Activated CD8-positive, alpha-beta T cell treated with anti-CD3 and anti-CD28 coated beads, Interleukin-2, amount 10 ng/mL, durations not matched to agents 7 days and 5 days (primary cell): ENCODE results near the gene NANOG. TPM values are rescaled to one million over a fixed set of nuclear protein-coding genes. Genes with fewer than 3 reads are reported as not detected.
"Not testable (repeated sequence)": the region's sequence is repeated elsewhere in the genome, so short reads cannot be mapped to it uniquely, and the experiment has no call there.

Experiments
- ATAC-seq: fragments of 150-1000 bp; cut with Tn5 transposase; one replicate; pipeline ENCODE4 v1.10.0; 2021; ENCODE audit warnings: moderate library complexity
- CTCF ChIA-PET: fragments of 350-600 bp; sonication (Branson Sonifier 250); formaldehyde crosslinking; loops from one replicate; lab custom pipeline; 2021; ENCODE audit warnings: antibody characterized with exemption; lab: Charles Lee
- POLR2A ChIA-PET: fragments of 350-600 bp; sonication (Branson Sonifier 250); formaldehyde crosslinking; loops from one replicate; lab custom pipeline; 2021; ENCODE audit warnings: antibody characterized with exemption; lab: Charles Lee
- DNase-seq: peaks from one replicate; pipeline ENCODE4 v3.0.0-alpha.2; 2020
- H3K27ac Mint-ChIP-seq: one replicate; pipeline ENCODE4 v1.8.0; 2021; ENCODE audit warnings: mild to moderate bottlenecking, mixed read lengths
- H3K27me3 Mint-ChIP-seq: one replicate; pipeline ENCODE4 v1.8.0; 2021; ENCODE audit warnings: low read depth, mixed read lengths
- H3K36me3 Mint-ChIP-seq: one replicate; pipeline ENCODE4 v1.8.0; 2021; ENCODE audit warnings: low read depth, mixed read lengths
- H3K4me1 Mint-ChIP-seq: one replicate; pipeline ENCODE4 v1.8.0; 2021; ENCODE audit warnings: low read depth, mixed read lengths
- H3K4me3 Mint-ChIP-seq: one replicate; pipeline ENCODE4 v1.8.0; 2021; ENCODE audit warnings: mild to moderate bottlenecking, mixed read lengths
- H3K9me3 Mint-ChIP-seq: one replicate; pipeline ENCODE4 v1.8.0; 2022; ENCODE audit warnings: mixed read lengths; ENCODE audit not compliant: insufficient read depth
- total RNA-seq, 2 experiments: library from RNA; stranded (reverse); gene quantifications; one replicate each; pipeline ENCODE4 v1.2.3, GENCODE V29; 2021

The NANOG gene
- not detected for total RNA-seq

DNA sequence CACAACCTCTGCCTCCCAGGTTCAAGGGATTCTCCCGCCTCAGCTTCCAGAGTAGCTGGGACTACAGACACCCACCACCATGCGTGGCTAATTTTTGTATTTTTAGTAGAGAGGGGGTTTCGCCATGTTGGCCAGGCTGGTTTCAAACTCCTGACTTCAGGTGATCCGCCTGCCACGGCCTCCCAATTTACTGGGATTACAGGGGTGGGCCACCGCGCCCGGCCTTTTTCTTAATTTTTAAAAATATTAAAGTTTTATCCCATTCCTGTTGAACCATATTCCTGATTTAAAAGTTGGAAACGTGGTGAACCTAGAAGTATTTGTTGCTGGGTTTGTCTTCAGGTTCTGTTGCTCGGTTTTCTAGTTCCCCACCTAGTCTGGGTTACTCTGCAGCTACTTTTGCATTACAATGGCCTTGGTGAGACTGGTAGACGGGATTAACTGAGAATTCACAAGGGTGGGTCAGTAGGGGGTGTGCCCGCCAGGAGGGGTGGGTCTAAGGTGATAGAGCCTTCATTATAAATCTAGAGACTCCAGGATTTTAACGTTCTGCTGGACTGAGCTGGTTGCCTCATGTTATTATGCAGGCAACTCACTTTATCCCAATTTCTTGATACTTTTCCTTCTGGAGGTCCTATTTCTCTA, at the start of gene NANOG:
NANOG (plus strand) TSS at position 519 of the 645 bp plus-strand sequence. CDS start 213 bp downstream, outside the sequence.
- H3K4me1 Mint-ChIP-seq, DNase-seq, H3K36me3 Mint-ChIP-seq, H3K9me3 Mint-ChIP-seq, POLR2A ChIA-PET, H3K27ac Mint-ChIP-seq, H3K4me3 Mint-ChIP-seq, CTCF ChIA-PET, ATAC-seq: not testable (repeated sequence)
- peaks cover 12% of the 10 kb centered on the region for H3K27me3 Mint-ChIP-seq

DNA sequence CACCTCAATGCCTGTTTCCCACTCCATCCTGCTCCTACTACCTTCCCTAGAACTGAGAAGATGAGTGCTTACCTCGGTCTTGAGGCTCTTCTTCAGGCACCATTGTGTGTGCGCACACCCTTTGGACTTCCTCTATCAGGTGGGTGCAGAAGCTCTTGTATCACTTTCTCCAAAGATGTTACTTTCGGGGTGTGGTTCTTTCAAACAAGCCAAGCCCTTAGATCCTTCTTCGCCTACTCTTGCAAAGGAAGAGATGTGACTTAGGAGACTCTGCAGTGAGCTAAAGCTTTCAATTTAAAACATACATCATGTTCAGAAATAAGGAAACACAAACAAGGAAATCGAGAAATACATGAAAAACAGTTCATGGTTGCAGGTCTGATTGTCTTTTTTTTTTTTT, 42.0 kb upstream of the NANOG start, which contains the start of gene CLEC4C:
CLEC4C (minus strand) TSS at position 130 of the 400 bp plus-strand sequence; CDS start at position 103, 27 bp downstream.
- POLR2A ChIA-PET: no interaction called here
- CTCF ChIA-PET: no interaction called here

DNA sequence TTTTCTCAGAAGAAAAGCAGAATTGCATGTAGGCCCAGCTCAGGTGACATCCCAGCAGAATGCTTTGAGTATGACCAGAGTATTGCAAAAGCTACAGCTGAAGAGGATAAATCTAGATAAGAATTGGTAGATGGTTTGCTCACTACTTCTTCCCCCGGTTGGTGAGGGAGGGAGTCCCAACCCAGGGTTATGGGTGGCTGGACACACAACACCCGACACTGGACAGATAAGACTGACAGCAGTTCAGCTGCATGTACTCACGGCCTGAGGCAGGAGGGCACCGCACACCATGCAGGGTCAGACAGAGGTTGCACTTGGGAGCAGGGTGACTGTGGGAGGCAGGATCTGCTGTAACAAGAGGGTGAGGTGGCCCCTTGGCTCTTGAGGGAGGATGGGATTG, 40.4 kb upstream of the NANOG start:
- ChIA-PET CTCF (no interaction called here), POLR2A (no interaction called here)
- ATAC-seq (no peak), DNase-seq (no peak)
- Mint-ChIP-seq H3K27ac (no peak overlapping the region), H3K27me3 (peaks cover 2% of the 10 kb centered on the region), H3K4me3 (no peak overlapping the region), H3K9me3 (peaks cover 8% of the 10 kb centered on the region), H3K4me1 (peaks cover 3% of the 10 kb centered on the region), H3K36me3 (no peaks in the 10 kb centered on the region)

More for the DNA sequence above, 42.0 kb upstream of the NANOG start, which contains the start of gene CLEC4C:
- DNase-seq (no peak), ATAC-seq (no peak)
- Mint-ChIP-seq H3K4me1 (no peaks in the 10 kb centered on the region), H3K4me3 (no peak within 1 kb of the TSS), H3K36me3 (no peaks in the 10 kb centered on the region), H3K27ac (no peak within 1 kb of the TSS), H3K27me3 (peaks cover 2% of the 10 kb centered on the region), H3K9me3 (peaks cover 8% of the 10 kb centered on the region)

DNA sequence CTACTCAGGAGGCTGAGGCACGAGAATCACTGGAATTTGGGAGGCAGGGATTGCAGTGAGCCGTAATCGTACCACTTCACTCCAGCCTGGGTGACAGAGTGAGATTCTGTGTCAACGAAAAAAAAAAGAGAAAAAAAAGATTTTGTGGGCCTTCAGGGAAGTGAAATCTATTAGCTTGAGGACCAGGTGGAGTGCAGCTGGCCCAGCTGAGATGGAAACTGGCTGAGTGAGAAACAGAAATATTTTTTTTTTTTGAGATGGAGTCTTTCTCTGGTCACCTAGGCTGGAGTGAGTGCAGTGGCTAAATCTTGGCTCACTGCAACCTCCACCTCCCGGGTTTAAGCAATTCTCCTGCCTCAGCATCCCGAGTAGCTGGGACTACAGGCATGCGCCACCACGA, 39.8 kb upstream of the NANOG start:
- CTCF ChIA-PET: no interaction called here
- ATAC-seq: no peak
- H3K9me3 Mint-ChIP-seq: peaks cover 5% of the 10 kb centered on the region
- no peaks in the 10 kb centered on the region for H3K36me3 Mint-ChIP-seq
- no peak overlapping the region for H3K4me3 Mint-ChIP-seq
- DNase-seq: no peak
- H3K27me3 Mint-ChIP-seq: peaks cover 2% of the 10 kb centered on the region
- H3K4me1 Mint-ChIP-seq: peaks cover 3% of the 10 kb centered on the region
- POLR2A ChIA-PET: no interaction called here
- no peak overlapping the region for H3K27ac Mint-ChIP-seq

DNA sequence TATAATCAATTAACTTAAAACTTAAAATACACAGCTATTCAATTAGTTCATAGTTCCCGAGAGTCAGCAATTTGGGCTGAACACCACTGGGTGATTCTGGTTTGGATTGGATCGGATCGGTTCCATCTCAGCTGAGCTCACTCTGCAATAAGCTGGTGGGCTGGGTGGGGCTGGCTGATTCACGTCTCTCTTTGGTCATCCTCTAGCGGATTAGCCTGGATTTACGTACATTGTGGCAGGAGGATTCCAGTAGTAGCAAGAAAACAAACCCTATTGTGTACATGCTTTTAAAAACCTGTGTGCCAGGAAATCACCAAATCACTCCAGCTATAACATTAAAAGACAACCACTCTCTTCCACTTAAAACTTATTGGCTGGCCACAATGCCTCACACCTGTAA, 38.9 kb upstream of the NANOG start:
- H3K9me3 Mint-ChIP-seq: no peaks in the 10 kb centered on the region
- H3K27me3 Mint-ChIP-seq: peaks cover 2% of the 10 kb centered on the region
- POLR2A ChIA-PET: no interaction called here
- H3K27ac Mint-ChIP-seq: no peak overlapping the region
- ATAC-seq (no peak), DNase-seq (no peak)
- H3K36me3 Mint-ChIP-seq: no peaks in the 10 kb centered on the region
- CTCF ChIA-PET: no interaction called here
- H3K4me3 Mint-ChIP-seq: no peak overlapping the region
- H3K4me1 Mint-ChIP-seq: peaks cover 3% of the 10 kb centered on the region

DNA sequence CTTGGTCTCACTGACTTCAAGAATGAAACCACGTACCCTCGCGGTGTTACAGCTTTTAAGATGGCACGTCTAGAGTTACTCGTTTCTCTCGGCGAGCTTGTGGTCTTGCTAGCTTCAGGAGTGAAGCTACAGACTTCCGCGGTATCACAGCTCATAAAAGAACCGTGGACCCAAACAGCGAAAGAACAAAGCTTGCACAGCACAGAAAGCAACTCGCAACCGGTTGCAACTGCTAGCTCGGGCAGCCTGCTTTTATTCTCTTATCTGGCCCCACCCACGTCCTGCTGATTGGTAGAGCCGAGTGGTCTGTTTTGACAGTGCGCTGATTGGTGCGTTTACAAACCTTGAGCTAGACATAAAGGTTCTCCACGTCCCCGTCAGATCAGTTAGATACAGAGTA, 37.8 kb upstream of the NANOG start:
- DNase-seq: no peak
- H3K36me3 Mint-ChIP-seq: no peaks in the 10 kb centered on the region
- H3K27ac Mint-ChIP-seq: no peak overlapping the region
- H3K4me3 Mint-ChIP-seq: no peak overlapping the region
- ChIA-PET POLR2A (no interaction called here), CTCF (interaction anchor here (1.1 kb wide), 1 partner anchor 792 kb away, joined by 3 read pairs; no protein-coding TSS in a partner anchor)
- H3K9me3 Mint-ChIP-seq: no peaks in the 10 kb centered on the region
- no peak for ATAC-seq
- peaks cover 9% of the 10 kb centered on the region for H3K4me1 Mint-ChIP-seq
- H3K27me3 Mint-ChIP-seq: peaks cover 2% of the 10 kb centered on the region

DNA sequence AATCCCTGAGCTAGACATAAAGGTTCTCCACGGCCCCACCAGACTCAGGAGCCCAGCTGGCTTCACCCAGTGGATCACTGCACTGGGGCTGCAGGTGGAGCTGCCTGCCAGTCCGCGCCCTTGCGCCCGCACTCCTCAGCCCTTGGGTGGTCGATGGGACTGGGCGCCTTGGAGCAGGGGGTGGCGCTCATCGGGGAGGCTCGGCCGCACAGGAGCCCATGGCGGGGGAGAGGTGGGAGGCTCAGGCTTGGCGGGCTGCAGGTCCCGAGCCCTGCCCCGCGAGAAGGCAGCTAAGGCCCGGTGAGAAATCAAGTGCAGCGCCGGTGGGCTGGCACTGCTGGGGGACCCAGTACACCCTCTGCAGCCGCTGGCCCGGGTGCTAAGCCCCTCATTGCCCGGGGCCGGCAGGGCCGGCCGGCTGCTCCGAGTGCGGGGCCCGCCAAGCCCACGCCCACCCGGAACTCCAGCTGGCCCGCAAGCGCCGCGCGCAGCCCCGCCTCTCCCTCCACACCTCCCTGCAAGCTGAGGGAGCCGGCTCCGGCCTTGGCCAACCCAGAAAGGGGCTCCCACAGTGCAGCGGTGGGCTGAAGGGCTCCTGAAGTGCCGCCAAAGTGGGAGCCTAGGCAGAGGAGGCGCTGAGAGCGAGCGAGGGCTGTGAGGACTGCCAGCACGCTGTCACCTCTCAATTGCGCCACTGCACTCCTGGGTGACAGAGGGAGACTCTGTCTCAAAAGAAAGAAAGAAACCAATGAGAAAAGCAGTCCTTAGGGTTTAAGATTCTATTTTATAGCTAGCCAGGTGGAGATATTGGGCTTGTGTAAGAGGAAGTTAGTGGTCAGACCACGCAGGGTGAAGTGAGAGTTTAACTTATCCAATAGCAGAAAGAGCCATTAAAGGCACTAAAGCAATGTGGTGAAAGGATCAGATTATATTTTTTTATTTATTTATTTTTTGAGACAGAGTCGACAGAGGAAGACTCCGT, 37.0 kb upstream of the NANOG start:
- H3K27ac Mint-ChIP-seq, H3K36me3 Mint-ChIP-seq, H3K4me1 Mint-ChIP-seq, ATAC-seq, H3K9me3 Mint-ChIP-seq, H3K4me3 Mint-ChIP-seq, POLR2A ChIA-PET, H3K27me3 Mint-ChIP-seq: not testable (repeated sequence)
- peak; percentile 24 for DNase-seq
- CTCF ChIA-PET: interaction anchor here (1.1 kb wide), 1 partner anchor 791 kb away, joined by 3 read pairs; no protein-coding TSS in a partner anchor

DNA sequence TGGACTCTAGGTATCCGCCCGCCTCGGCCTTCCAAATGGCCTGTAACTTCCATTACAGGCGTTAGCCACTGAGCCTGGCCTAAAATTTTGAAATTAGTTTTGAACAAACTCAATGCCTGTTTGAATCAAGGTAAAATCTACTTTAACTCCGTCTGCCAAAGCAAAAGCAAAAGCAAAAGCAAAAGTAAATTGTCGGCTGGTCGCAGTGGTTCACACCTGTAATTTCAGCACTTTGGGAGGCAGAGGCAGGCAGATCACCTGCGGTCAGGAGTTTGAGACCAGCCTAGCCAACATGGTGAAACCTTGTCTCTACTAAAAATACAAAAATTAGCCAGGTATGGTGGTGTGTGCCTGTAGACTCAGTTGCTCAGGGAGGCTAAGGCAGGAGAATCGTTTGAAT, 33.5 kb upstream of the NANOG start:
- H3K27ac Mint-ChIP-seq, H3K9me3 Mint-ChIP-seq, POLR2A ChIA-PET, H3K36me3 Mint-ChIP-seq, H3K27me3 Mint-ChIP-seq, H3K4me1 Mint-ChIP-seq, ATAC-seq, CTCF ChIA-PET: not testable (repeated sequence)
- peak; percentile 45 for DNase-seq
- peak overlapping the region; percentile 31 for H3K4me3 Mint-ChIP-seq

DNA sequence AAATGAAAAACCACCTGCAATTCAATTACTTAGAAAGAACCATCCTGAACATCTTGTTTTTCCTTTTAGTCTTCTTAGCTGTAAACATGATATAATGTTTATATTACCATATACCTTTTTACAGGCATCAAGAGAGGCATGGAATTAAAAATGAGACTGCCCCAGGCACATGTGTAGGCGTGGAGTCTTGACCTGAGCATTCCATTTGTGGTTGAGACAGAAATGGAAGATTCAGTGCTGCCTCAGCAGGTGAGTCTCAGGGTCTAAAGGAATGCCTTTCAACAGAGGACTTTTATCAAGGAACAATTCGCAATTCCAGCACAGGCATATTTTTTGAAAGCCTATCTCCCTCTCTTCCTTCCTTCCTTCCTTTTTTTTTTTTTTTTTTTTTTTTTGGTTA, 32.2 kb upstream of the NANOG start:
- Mint-ChIP-seq H3K4me1 (peaks cover 9% of the 10 kb centered on the region), H3K27ac (no peak overlapping the region), H3K9me3 (no peaks in the 10 kb centered on the region), H3K4me3 (no peak overlapping the region), H3K36me3 (no peaks in the 10 kb centered on the region), H3K27me3 (peaks cover 3% of the 10 kb centered on the region)
- ChIA-PET POLR2A (no interaction called here), CTCF (no interaction called here)
- ATAC-seq (no peak), DNase-seq (no peak)

DNA sequence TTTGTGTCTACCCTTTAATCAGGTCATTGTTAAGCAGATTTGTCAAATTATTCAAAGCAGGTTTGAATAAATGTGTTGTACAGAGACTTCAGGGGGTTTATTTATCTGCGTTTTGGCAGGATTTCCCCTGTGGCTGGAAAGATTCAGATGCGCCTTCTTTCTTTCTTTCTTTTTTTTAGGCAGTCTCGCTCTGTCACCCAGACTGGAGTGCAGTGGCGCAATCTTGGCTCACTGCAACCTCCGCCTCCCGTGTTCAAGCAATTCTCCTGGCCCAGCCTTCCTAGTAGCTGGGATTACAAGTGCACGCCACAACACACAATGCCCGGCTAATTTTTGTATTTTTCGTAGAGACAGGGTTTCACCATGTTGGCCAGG, 30.4 kb upstream of the NANOG start:
- Mint-ChIP-seq H3K27ac (no peak overlapping the region), H3K4me3 (no peak overlapping the region), H3K9me3 (no peaks in the 10 kb centered on the region), H3K4me1 (peaks cover 5% of the 10 kb centered on the region), H3K27me3 (peaks cover 3% of the 10 kb centered on the region), H3K36me3 (no peaks in the 10 kb centered on the region)
- ChIA-PET POLR2A (no interaction called here), CTCF (no interaction called here)
- DNase-seq (no peak), ATAC-seq (no peak)

DNA sequence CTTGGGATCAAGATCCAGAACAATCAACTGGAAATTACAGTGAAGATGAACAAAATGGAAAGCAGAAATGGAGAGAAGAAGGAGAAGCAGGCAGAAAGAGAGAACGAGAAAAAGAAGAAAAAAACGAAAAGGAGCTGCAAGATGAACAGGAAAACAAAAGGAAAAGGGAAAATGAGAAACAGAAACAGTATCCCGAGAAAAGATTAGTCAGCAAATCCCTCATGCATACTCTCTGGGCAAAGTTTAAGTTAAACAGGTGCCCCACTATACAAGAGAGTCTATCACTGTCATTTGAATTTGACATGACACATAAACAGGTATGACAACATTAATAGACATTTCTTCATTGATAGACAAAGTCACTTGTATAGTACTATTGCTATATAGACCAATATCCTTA, 19.2 kb upstream of the NANOG start:
- H3K4me3 Mint-ChIP-seq: no peak overlapping the region
- no peaks in the 10 kb centered on the region for H3K27me3 Mint-ChIP-seq
- ChIA-PET POLR2A (no interaction called here), CTCF (no interaction called here)
- H3K27ac Mint-ChIP-seq: no peak overlapping the region
- ATAC-seq: no peak
- no peaks in the 10 kb centered on the region for H3K9me3 Mint-ChIP-seq
- H3K4me1 Mint-ChIP-seq: no peaks in the 10 kb centered on the region
- no peaks in the 10 kb centered on the region for H3K36me3 Mint-ChIP-seq
- DNase-seq: no peak

DNA sequence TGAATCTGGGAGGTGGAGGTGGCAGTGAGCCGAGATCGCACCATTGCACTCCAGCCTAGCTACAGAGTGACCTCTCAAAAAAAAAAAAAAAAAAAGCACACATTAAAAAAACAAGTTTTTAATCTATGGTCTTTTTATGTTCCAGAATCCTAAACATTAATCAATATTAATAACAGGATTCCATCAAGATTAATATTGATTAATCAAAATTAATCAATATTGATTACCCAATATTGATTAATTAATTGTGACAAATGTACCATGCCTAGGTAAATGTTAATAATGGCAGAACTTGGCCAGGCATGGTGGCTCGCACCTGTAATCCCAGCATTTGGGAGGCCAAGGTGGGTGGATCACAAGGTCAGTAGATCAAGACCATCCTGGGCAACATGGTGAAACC, 7.9 kb upstream of the NANOG start:
- Mint-ChIP-seq H3K4me3 (no peak overlapping the region), H3K27me3 (peaks cover 2% of the 10 kb centered on the region), H3K27ac (no peak overlapping the region), H3K36me3 (no peaks in the 10 kb centered on the region), H3K4me1 (no peaks in the 10 kb centered on the region), H3K9me3 (no peaks in the 10 kb centered on the region)
- ATAC-seq (no peak), DNase-seq (no peak)
- ChIA-PET POLR2A (no interaction called here), CTCF (no interaction called here)
